Colon (tissue), 2 donors: ENCODE measurements around the gene PALLD.

ENCODE experiments used
- FAIRE-seq: peaks from 2 replicates; lab custom pipeline; 2012; peaks lifted over from hg19 to GRCh38; lab: Jason Lieb, UNC
- donor health status: control.
- donor health status: control.

The PALLD gene

DNA sequence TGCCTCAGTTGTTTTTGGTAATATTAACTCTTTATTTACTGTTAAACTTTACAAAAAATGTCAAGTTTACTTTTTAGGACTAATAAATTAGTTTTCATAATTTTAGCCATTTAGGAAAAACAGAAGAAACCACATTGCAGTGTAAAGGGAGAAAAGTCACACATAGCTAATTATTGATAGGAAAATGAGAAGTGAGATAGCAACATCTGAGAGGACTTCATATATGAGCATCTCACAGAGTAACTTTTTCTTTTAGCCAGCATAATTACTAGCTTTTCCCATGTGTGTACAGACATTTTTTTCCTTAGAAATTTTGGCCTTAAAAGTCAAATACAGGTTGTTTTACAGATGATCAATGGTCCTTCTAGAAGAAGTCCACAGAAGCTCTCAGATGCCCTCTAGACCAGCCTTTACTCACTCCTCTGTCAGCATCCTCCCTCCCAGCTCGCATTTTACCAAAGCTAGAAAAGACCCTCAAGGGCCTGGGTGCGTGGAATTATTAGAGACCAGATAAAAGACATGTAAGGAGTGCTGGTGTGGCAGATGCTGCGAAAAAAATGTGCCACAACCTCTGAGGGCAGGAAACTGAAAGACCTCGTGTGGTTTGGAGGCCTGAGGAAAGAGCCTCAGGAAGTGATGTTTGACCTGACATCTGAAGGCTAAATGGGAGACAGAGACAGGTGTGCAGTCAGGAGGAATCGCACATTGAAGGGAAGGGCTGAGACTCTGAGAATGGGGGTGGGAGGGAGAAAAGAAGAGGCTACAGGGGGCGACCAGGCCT lies 356.3 kb downstream of the PALLD start:
- no peak for FAIRE-seq

DNA sequence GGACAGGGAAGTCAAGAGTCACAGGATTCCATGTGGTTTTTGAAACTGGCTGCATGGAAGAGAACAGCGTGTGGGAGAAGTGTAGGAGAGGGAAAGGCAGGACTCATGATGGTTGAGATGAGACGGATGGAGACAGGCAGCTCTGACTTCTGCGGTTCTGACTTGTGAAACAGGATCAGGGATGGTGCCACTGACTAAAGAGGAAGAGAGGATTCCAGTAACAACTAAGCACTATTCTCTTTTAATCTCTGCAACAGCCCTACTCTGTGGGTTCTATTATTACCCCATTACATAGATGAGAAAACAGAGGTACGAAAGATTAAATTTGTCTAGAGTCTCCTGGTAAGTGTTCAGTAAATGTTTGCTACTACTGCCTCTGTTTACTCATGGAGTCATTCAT lies 356.9 kb downstream of the PALLD start:
- FAIRE-seq, result no peak

DNA sequence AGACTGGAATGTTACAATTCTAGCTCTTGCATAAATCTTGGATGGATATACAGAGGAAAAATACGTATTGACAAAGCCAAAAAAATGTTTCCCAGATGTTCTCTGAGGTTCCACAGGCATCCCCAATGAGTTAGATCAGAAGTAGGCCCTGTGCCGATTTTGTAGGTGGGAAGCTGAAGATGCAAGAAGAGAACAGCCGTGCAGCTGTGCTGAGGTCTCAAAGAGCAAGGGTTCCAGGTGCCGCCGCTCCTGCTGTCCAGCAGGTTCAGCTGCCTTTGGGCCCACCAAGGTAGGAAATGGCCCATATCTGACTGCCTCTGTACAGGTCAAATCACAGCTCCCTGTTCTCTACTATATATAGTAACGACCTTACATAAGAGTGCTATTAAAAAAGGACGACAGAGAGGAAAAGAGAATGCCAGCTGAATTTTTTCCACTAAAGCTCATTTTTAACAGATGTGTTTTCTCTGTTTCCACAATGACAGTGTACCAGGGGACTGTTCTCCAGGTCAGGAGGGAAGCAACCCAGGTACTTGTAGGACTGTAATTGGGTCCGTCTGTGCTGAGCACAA lies 357.6 kb downstream of the PALLD start:
- FAIRE-seq, result no peak

DNA sequence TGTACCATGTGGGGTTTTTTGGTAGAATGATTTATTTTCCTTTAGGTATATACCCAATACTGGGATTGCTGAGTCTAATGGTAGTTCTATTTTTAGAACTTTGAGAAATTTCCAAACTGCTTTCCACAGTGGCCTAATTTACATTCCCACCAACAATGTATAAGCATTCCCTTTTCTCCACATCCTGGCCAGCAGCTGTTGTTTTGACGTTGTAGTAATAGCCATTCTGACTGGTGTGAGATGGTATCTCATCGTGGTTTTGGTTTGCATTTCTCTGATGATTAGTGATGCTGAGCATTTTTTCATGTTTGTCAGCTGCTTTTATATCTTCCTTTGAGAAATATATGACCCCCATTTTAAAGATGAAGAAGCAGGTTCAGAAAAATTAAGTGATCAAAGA lies 359.5 kb downstream of the PALLD start:
- no peak for FAIRE-seq

DNA sequence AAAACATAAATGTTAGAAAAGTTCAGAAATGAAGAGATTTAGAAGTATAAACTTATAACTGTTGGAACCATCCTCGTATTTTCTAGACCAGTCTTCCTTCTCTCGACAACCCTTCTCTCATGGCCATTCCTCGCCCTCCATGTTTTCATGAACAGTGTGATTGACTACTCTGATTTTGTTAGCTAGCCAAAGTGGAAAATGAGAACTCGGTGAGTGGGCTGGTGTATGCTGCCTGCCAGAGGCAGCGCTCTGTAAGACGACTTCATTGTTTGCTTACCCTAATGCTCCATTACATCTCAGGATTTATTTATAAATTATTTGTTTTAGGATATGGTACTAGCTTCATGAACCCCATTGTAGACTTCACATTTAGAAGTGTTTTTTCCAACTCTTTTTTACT lies 360.2 kb downstream of the PALLD start:
- no peak for FAIRE-seq

DNA sequence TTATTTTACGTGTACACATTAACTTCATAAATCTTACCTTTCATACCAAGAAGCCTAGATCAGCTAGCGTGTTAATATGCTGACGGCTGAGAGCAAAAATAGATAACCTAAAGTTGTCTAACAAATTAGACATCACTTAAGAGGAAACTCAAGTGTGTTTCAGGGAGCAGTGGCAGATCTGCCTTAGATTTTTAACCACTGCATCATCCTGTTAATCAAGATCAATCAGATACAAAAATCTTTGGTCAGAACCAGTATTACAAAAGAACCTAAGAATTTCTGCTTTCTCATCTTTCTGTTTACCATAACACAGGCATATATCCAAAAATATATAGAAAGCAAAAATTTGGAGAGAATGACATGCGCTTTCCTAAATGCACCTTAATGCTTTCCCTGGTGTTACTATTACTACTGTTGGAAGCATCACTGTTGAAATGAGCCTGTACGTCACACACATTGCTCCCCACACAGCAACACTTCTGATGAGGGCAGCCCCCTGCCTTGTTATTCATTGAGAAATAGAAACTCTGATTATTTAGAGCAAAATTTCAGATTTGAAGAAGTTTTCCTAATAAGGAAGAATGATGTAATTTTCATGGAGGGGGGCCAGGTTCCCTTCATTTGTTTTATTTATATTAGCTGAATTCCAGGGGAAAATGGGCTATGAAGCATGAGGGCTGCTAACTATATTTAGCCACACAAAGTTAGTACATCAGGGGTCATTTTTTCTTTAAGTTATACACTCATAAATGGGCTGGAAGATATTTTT lies 360.9 kb downstream of the PALLD start:
- FAIRE-seq, result no peak

DNA sequence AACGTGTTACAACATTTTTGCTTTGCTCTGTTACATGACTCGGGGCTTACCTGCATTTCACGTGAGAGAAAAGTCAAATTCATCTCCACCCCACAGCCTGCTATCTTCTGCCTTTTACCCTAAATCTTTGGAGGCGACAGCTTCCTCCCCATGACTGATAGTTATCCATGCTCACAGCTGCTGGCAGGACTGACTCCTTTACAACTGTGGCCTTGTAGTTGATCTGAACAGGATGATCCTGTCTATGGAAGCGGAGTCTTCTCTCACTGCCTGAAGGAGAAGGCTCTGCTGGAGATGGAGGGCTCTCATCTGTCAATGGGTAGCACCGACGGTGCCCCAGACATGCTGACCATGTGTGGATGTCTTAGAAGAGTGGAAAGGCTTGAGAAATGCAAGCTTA lies 362.2 kb downstream of the PALLD start:
- no peak for FAIRE-seq

DNA sequence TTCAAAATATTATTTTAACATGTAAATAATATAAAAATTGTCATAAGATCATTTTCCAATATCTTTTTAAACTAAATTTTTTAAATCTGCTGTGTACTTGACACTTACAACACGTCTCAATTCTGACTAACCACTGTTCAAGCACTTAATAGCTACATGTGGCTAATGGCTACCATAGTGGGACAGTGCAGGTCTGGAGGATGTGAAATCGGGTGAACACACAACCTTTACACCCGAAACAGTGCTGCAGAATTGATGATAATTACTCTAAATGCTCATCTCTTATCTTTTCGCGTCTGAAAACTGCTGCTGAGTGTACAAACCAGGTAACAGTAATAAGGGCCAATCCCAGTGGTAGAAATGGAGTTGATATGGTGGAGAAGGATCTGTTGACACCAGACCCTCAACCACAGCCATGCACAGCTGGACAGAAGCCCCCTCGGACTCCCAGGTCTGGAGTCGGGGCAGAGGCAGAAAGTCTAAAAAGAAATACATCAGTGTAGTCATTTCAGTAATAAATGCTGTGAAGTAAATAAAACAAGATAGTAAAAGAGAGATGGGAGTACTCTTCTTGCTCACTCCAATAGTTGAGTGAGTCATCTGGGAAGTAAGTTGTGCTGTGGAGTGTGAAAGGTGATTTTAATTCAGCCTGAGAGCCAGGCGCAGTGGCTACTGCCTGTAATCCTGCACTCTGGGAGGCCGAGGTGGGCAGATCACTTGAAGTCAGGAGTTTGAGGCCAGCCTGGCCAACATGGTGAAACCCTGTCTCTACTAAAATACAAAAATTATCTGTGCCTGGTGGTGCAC lies 363.2 kb downstream of the PALLD start:
- no peak for FAIRE-seq

DNA sequence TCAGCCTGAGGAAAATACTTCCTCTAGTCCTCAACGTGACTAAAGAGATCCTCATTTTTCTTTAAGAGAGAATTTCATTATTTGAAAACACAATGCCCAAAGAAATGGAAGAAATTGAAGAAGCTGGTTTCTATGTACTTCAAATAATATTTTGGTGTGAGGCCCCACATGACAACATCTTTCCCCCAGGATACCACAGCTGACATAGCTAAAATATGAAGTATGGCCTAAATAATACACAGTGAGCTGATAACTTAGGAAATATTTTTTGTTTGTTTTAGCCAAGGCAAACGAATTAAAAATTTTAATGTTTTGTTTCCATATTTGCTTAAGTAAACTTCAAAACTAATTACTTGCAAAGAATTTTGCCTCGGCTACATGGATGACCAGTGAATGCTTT lies 364.0 kb downstream of the PALLD start:
- FAIRE-seq, result no peak

DNA sequence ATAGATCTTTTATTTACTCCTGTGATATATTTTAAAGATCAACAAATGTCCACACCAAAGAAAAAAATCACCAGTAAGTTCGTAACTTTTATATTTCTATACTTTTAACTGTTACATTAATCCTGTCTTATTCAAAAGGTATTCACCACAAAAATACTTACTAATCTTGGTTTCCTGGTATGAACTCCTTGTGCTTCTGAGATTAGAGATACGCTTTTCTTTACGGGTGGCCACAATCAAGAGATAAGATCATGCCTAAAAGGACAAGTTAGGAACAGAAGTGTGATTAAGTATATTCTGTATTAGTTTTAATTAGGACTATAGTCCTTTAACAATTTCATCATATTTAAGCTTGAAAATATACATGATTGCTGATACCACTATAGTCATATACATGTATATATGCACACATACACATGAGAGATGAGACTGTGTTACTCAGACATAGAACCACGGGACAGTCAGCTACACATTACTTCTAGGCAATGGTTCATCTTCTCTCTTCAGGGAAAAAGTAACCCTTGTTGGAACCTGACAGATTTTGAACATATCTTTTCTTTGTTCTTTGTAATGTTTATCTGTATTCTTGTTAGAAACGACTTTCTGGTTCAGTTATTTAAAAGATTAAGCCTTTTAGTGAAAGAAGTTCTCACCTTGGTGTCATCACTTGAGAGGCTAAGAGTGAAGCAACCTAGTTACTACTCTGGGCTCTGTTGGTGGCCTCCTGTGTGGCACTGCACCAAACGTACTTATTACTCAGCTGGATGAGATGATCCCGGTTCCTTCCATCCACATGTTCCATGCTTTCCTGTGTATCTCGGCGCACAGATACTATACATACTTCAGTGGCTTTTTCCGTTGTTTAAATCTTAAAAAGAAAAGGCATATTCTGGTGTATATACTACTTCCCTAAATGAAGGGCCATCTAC lies 367.1 kb downstream of the PALLD start:
- FAIRE-seq, result no peak

DNA sequence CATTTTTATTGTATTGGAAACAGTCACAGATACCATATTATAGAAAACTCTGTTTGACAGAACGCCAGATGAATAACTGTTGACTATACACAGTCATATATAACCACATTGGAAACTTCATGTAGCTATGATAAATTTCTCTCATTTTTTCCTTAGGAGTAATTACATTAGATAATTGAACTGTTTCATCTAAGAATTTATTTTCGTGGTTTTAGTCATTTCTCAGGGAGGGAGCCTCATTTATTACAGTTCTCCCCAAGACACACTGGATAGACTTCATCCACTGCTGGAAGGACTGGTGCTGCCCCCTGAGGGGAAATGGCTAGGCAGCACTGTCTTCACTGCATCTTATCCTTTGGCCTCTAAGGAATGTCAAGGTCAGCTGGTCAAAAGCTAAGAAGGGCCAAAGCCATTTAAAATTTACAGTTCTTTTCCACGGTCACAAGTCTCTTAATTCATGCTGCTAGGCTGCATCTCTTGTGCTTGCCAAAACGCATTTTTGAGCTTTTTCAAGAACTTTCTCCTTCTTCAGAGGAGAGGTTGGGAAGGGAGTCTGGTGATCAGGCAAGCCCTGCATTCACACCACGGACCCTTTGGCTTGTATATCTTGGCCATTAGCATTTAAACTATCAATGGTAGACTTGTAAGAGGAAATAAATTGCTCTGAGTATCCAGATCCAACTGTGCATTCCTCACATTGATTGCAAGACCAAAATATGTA lies 368.1 kb downstream of the PALLD start:
- no peak for FAIRE-seq

DNA sequence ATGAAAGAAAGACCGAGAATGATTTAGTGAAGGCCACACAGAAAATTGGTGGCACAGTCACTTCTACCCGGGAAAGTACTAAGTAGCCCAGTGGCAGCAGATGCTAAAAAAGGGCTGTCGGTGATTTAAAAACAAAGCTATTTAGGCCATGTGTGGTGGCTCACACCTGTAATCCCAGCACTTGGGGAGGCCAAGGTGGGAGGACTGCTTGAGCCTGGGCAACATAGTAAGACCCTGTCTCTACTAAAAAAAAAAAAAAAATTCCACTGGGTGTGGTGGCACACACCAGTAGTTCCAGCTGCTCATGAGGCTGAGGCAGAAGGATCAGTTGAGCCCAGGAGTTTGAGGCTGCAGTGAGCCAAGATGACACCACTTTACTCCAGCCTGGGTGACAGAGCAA lies 369.0 kb downstream of the PALLD start:
- FAIRE-seq, result no peak

DNA sequence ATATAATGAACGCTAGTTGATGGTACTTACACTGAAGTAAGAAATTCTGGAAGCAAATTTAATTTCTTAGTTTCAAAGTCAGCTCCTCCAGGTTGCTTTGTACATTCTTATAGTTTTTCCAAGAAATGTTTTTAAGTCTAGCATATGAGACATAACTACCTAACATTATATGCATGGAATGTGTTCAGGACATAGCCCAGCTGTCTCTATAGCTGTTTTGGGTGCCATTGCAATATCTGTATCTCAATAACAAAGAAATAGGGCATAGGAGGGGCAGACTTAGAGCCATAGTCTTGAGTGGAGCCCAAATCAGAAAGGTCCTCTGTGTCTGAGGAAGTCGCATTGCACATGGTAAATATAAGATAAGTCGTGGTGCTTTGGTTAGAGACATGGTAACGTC lies 369.8 kb downstream of the PALLD start:
- FAIRE-seq, result no peak

DNA sequence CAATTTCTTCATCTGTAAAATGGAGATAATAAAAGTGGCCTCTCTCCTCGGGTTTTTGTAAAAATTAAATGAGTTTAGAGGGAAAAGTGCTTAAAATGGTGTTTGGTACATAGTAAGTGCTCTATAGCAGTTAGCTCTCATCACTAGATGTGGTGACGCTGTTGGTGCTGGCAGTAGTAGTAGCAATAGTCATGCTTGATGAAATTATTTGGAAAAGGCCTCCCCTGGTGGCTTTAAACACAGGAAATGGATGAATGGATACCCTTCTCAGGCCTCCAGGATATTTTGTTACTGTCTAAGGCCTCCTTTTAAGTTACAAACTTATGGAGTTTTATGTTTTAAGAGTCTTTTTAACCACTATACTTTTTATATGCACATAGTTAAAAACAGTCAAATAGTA lies 370.3 kb downstream of the PALLD start:
- FAIRE-seq, result no peak

DNA sequence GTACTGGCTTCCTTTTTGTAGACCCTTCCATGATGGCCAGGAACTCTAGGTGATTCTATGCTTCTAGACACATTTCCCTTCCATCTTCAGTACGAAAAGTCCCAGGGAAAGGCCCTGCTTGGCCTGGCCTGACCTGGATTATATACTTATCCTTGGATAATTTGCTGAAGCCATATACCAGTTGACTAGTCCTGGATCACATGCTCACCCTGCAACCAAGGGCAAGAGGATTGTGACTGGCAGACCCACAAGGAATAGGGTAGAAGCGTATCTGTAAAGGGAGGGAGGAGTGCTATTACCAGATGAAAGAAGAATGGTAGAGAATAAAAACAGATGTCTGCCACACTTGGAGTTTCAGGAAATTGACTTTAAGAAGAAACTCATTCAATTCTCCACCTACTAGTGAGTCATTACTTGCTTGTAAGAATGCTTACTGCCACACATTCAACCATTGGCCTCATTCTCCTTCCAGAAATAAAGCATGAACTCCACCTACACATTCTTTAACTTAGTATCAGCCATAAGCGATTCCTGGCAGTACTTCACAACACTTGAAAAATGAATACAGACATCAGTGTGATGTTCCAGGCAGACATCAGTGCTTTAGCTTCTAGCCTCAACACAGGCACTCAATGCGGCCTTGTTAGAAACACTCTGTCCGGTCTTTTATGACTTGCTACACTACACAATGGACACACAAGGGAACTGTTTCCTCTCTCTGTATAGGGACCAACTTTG lies 371.4 kb downstream of the PALLD start:
- no peak for FAIRE-seq

DNA sequence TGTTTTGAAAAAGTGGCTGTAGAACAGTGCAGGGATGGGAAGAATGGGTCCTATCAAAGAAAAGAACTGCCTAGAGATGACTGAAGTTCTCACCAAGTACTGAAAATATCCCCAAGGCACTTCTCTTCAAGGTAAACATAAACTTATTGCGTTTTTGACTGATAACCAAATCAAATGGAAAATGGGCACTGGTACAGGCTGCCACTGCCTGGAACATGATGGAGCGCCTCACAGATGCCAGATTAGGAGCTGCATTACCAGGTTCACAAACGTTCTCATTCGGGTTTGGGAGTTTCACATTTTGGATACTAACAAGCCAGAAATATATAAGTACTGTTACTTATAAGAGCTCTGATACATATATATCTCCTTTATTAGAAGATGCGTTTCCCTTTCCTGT lies 371.9 kb downstream of the PALLD start:
- FAIRE-seq, result no peak

DNA sequence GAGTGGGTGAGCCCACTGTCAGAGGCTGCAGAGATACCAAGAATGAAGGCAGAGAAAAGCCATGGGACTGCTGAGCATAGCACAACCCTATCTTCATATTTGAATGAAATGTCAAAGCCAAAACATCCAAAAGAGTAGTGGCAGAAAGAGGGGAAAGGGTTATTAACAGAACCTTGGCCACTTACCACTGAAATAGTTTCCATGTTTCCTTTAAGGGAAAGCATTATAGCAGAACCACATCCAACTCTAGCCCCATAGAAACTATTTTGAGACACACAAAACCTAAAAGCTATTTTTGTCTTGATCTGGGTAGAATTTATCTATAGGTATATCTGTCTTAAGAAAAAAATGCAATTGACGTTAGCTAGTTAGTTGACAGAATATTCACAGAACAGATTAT lies 373.2 kb downstream of the PALLD start:
- no peak for FAIRE-seq

DNA sequence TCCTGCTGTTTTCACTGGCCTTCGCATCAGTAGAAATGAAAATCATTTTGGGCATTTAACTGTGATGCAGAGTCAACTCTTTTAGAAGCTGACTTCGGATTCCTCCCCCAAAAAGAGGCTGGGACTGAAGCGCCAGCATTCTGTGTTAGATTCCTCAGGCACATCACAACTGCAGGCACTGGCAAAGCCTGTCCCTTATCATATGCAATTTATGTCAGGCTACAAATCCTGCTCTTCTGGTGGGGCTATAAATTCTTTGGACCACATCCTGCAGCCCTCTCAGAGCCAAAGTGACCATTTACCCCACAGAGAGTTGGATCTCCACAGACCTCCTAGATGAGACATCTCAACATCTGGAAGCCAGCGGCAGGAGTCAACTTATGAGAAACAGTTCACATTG lies 374.8 kb downstream of the PALLD start:
- no peak for FAIRE-seq

DNA sequence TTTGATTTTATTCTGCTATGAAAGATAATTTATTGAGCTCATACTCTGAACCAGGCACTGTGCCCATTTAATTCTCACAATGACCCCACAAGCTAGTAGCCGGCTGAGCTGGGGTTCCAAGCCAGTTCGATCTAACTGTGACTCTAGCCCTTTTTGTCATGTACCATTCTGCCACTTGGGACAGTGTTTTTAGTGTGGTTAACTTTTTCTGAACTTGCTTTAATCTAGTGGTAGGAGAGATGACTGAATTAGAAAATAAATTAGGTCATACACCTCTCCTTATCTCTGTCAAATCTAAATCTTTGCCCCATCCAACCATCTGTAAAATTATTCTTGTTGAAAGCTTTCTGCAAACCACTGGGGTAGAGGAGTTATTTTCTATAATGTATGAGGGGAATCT lies 377.2 kb downstream of the PALLD start:
- no peak for FAIRE-seq

DNA sequence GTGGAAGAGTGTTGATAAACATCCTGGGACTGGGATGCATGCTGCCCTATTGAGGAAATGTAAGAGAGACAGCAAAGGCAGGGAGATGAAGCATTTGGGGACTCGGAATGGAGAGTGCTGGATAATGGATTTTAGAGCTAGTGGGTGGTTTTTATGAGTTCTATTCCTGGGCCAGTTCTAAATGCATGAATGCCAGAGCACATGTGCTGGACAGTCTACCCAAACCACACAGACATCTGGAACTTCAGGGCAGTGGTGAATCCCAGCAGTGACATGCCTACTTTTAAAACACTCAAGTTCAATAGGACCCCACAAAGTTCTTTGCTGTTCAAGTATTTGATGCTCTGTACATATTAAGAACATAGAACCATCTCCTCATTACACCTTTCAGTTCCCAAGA lies 379.3 kb downstream of the PALLD start:
- no peak for FAIRE-seq
